GM12801 (cell line): Measurements from ENCODE around the gene IKZF4.

Source experiments
- CTCF ChIP-seq: IDR thresholded peaks from one replicate; pipeline ENCODE4 v1.5.1; 2011; ENCODE audit warnings: control low read depth; ENCODE audit not compliant: insufficient read length; ENCODE audit errors: extremely low read depth

The IKZF4 gene

GRCh38 chr12:56040151-56040550 lies 19.3 kb downstream of the IKZF4 start:
- no peak for TF ChIP-seq CTCF

- TF ChIP-seq CTCF = no peak
Observed at GRCh38 chr12:56040963-56041551, 20.2 kb downstream of the IKZF4 start.

GRCh38 chr12:56041552-56042429 lies 20.9 kb downstream of the IKZF4 start, which contains the start of gene RPS26:
TSS of gene RPS26 (plus strand) at chr12:56041918. CDS start at chr12:56042167, 249 bp downstream.
- TF ChIP-seq CTCF = no peak

- no peak for TF ChIP-seq CTCF
Observed at GRCh38 chr12:56042843-56043242, 22.0 kb downstream of the IKZF4 start.

- no peak for TF ChIP-seq CTCF
Observed at GRCh38 chr12:56046027-56046780, 25.4 kb downstream of the IKZF4 start.

- TF ChIP-seq CTCF = no peak
Observed at GRCh38 chr12:56053407-56053893, 32.6 kb downstream of the IKZF4 start.

GRCh38 chr12:56061982-56062381 lies 41.1 kb downstream of the IKZF4 start:
- no peak for TF ChIP-seq CTCF
